HG02938 (cell line): ENCODE data around the gene NKPD1.

Experiments
- ATAC-seq: cut with Tn5 transposase; IDR thresholded peaks from one replicate; pipeline ENCODE4 v1.9.1; 2021; ENCODE audit warnings: mild to moderate bottlenecking, moderate library complexity; ENCODE audit not compliant: unreplicated experiment

Gene NKPD1, protein sequence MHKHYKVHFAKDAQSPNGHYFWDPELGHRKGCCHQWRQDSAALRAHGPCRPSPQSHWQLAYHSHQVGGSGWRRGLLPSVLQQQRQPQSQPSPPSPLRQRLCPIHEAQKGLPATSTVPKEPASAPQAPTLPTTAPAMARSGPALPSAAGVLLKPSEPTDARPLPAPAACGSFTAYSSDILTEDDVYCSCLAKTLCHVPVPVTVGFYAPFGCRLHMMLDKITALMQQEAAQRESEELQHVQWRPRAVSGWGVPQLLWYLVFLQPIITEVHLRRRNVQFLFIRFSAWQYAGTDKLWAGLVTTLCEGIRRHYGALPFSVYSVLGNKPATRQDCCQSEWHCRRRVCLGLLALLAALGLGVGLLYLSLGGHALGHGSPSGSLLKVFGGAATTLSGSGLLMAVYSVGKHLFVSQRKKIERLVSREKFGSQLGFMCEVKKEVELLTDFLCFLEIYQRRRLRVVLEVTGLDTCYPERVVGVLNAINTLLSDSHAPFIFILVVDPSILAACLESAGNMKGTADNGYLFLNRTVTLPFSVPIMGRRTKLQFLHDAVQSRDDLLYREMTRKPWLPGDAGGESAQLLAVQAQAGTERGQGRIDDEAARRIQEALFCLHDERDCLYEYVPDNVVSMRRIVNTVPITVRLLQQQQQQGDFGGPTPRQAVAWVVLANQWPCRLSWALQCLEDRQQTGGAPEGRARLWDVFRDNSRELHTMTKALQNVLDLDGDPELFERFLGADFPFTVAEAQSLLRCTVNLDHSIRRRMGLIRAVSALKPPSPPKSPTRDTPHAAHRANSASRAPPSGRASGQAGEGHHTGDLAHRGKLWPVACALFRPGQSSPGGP

GRCh38 chr19:45160870-45161737 is at the start of gene NKPD1:
TSS of gene NKPD1 (minus strand) at chr19:45160982. CDS start at chr19:45160150, 832 bp downstream.
- ATAC-seq: no peak

DNA sequence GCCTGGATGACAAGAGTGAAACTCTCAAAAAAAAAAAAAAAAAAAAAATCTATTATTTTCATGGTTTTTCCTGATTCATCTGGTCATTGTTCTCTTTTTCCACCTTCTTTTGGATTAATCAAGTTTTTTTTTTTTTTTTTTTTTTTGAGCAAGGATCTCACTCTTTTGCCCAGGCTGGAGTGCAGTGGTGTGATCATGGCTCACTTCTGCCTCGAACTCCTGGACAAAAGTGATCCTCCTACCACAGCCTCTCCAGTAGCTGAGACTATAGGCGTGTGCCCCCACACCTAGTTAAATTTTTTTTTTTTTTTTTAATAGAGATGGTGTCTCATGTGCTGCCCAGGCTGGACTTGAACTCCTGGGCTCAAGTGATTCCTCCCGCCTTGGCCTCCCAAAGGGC is 45.5 kb upstream of the NKPD1 start:
- ATAC-seq: no peak

DNA sequence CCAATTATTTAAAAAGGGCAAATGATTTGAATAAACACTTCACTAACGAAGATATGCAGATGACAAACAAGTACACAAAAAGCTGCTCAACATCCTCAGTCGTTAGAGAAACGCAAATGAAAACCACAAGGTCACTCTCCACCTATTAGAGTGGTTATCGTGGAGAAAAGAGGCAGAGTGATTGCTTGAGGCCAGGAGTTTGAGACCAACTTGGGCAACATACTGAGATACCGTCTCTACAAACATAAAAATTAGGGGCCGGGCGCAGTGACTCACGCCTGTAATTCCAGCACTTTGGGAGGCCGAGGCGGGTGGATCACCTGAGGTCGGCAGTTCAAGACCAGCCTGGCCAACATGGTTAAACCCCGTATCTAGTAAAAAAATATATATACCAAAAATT is 45.0 kb upstream of the NKPD1 start:
- no peak for ATAC-seq

GRCh38 chr19:45202637-45203036 is 41.9 kb upstream of the NKPD1 start:
- no peak for ATAC-seq

- ATAC-seq: no peak
Observed at GRCh38 chr19:45200568-45200967, 39.8 kb upstream of the NKPD1 start.

GRCh38 chr19:45195764-45196163 is 35.0 kb upstream of the NKPD1 start:
- ATAC-seq: no peak

DNA sequence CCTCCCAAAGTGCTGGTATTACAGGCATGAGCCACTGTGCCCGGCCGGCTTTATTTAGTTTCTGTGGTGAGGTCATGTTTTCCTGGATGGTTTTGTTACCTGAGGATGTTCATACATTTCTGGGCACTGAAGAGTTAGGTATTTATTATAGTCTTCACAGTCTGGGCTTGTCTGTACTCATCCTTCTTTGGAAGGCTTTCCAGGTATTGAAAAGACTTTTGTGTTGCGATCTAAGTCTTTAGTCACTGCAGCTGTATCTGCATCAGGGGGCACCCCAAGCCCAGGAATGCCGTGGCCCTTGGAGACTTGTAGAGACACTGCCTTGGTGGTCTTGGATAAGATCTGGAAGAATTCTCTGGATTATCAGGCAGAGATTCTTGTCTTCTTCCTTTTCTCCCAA is 30.6 kb upstream of the NKPD1 start:
- no peak for ATAC-seq

DNA sequence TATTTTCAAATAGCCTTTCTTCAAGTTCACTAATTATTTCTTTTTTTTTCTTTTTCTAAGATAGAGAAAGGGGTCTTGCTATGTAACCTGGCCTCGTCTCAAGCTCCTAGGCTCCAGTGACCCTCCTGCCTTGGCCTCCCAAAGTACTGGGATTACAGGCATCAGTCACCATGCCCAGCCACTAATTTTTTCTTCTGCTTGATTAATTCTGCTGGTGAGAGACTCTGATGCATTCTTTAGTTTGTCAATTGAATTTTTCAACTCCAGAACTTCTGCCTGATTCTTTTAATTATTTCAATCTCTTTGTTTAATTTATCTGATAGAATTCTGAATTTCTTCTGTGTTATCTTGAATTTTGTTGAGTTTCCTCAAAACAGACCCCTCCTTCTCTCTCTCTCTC is 29.2 kb upstream of the NKPD1 start:
- ATAC-seq: no peak

DNA sequence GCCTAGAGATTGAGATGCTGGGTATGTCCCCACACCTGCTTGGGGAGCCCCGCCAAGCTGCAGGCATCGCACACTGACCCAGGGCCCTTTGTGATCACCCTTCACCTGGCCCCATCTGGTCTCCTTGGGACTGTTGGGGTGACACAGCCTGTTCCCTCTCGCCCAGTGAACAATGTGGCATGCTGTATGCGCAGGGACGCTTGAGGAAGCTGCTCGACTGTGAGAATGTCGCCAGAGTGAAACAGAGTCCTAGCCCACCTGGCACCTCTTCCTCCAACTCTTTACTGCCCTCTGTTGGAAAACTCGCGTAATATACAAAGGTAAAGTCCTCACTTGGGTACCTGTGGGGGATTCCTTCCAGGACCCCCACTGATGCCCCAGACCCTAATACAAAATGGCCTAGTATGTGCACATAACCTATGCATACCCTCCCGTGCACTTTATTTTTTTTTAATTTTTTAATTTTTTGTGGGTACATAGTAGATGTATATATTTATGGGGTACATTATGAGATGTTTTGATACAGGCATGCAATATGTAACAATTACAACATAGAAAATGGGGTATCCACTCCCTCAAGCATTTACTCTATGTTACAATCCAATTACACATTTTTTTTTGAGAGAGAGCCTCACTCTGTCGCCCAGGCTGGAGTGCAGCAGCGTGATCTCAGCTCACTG is 26.8 kb upstream of the NKPD1 start:
- ATAC-seq: no peak

DNA sequence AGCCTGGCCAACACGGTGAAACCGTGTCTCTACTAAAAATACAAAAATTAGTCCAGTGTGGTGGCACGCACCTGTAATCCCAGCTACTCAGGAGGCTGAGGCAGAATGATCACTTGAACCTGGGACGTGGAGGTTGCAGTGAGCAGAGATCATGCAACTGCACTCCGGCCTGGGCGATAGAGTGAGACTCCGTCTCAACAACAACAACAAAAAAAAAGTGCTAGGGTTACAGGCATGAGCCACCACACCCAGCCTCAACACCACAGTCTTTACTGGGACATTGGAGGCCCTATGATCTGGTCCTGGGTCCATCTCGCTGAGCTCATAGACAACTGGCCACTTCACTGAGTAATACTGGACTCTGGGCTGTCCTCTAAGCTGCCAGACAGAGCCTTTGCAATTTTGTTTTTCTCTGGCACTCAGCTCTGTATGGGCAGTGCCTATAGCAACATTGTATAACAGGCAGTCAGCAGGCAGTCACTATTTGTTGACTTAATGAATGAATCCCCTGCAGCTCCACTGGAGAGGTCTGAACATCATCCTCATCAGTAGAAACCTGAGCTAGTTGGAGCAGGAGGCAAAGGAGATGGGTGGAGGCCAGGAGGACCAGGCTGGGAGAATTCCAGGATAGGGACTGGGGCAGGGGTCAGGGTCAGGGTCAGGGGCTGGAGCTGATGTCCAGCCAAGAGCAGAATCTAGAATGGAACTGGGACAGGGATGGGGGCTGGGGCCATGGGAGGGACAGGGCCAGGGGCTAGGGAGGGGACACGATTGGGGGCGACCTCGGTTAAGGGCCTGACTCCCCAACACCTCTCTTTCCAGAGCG is 25.9 kb upstream of the NKPD1 start:
- ATAC-seq: no peak

DNA sequence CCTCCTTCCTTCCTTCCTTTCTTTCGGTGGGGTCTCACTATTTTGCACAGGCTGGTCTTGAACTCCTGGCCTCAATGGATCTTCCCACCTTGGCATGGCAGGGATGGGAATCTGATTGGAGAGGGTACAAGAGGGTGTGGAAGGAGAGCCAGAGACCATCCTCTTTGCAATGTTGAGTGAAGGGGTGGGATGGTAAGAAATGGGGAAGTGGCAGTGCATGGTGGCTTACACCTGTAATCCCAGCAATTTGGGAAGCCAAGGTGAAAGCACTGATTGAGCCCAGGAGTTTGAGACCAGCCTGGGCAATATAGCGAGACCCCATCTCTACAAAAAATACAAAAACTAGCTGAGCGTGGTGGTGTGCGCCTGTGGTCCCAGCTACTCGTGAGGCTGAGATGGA is 23.3 kb upstream of the NKPD1 start:
- ATAC-seq: no peak

DNA sequence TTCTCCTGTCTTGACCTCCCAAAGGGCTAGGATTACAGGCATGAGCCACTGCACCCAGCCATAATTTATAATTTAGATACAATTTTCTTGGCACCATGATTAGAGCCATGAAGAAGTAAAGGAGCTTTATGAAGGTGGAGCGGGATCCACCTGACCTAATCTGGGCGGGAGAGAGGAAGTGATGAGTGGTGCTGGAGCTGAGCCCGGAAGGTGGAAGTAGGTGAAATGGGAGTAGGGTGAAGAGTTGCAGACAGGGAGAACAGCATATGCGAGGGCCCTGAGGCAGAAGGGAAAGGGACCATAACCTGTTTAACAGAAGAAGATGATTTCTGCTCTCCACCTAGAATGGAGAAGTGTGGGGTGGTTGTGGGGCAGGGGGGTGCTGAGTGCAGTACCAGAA is 22.0 kb upstream of the NKPD1 start:
- ATAC-seq: no peak

GRCh38 chr19:45180936-45181335 is 20.2 kb upstream of the NKPD1 start:
- ATAC-seq: no peak

DNA sequence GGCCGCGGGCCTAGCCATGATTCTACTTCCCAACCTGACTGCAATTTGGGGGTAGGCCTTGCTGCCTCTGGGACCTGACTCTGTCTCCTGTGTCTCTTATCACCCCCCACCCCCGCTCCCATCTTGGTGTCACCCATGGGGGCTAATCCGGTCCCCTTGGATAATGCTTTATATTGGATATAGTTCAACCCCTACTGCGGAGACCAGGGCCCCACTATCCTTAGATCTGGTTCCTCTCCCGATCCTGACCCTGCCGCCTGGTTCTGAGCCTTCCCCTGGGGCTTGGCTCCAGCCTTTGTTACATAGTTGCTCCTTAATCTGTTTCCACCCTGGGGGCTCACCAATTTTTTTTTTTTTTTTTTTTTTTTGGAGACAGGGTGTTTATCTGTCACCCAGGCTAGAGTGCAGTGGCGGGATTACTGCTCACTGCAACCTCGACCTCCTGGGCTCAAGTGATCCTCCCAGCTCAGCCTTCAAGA is 19.1 kb upstream of the NKPD1 start:
- ATAC-seq: no peak

GRCh38 chr19:45179072-45179891 is 18.5 kb upstream of the NKPD1 start:
- no peak for ATAC-seq

GRCh38 chr19:45178262-45179071 is 17.7 kb upstream of the NKPD1 start, which contains the start of gene BLOC1S3:
TSS of gene BLOC1S3 (plus strand) at chr19:45178784. CDS start at chr19:45179297, 513 bp downstream.
- ATAC-seq: peak; percentile 87

GRCh38 chr19:45177817-45178261 is 17.1 kb upstream of the NKPD1 start, which contains the start of gene TRAPPC6A:
TSS of gene TRAPPC6A (minus strand) at chr19:45178237. CDS start at chr19:45178218, 19 bp downstream.
- ATAC-seq: peak; percentile 1
